Stimulated activated CD4-positive, alpha-beta T cell treated with anti-CD3 and anti-CD28 coated beads, Interleukin-2, amount 100 ng/mL, for 24 hours (primary cell): ENCODE results near the gene PARP12.

Experiments used
- DNase-seq, 2 donors: peaks; one replicate each; pipeline ENCODE4 v3.0.0-alpha.2; 2020

PARP12 gene

GRCh38 chr7:140034421-140034820, 28.3 kb downstream of the PARP12 start:
- DNase-seq, result no peak

- DNase-seq, result no peak
These were observed 28.9 kb downstream of the PARP12 start for GRCh38 chr7:140033779-140034363.

- DNase-seq, result no peak
These were observed 29.7 kb downstream of the PARP12 start for GRCh38 chr7:140033036-140033435.

- no peak for DNase-seq
These were observed 31.4 kb downstream of the PARP12 start for GRCh38 chr7:140031364-140031763.

- no peak for DNase-seq
These were observed 33.7 kb downstream of the PARP12 start for GRCh38 chr7:140029072-140029471.

GRCh38 chr7:140028311-140028710, 34.4 kb downstream of the PARP12 start:
- no peak for DNase-seq

GRCh38 chr7:140027858-140028257, 34.9 kb downstream of the PARP12 start:
- DNase-seq, result no peak

- DNase-seq, result no peak
These were observed 35.8 kb downstream of the PARP12 start for GRCh38 chr7:140026935-140027334.

- no peak for DNase-seq
These were observed 36.8 kb downstream of the PARP12 start for GRCh38 chr7:140025814-140026433.

- DNase-seq, result no peak
These were observed 37.5 kb downstream of the PARP12 start for GRCh38 chr7:140025241-140025640.

GRCh38 chr7:140024585-140024984, 38.2 kb downstream of the PARP12 start:
- DNase-seq, result no peak

- DNase-seq, result no peak
These were observed 39.0 kb downstream of the PARP12 start for GRCh38 chr7:140023728-140024127.

- no peak for DNase-seq
These were observed 40.1 kb downstream of the PARP12 start for GRCh38 chr7:140022582-140023211.

GRCh38 chr7:140021603-140022002, 41.1 kb downstream of the PARP12 start:
- no peak for DNase-seq

GRCh38 chr7:140019606-140020005, 43.1 kb downstream of the PARP12 start:
- DNase-seq, result no peak

GRCh38 chr7:140019172-140019571, 43.6 kb downstream of the PARP12 start:
- no peak for DNase-seq

GRCh38 chr7:140018125-140019043, 44.4 kb downstream of the PARP12 start:
- no peak for DNase-seq

- DNase-seq, result no peak
These were observed 45.2 kb downstream of the PARP12 start for GRCh38 chr7:140017543-140017942.

- no peak for DNase-seq
These were observed 45.7 kb downstream of the PARP12 start for GRCh38 chr7:140017034-140017433.

GRCh38 chr7:140016540-140016939, 46.2 kb downstream of the PARP12 start:
- DNase-seq, result no peak

- no peak for DNase-seq
These were observed 47.2 kb downstream of the PARP12 start for GRCh38 chr7:140015471-140015970.

GRCh38 chr7:140014123-140014522, 48.6 kb downstream of the PARP12 start:
- no peak for DNase-seq

- no peak for DNase-seq
These were observed 49.1 kb downstream of the PARP12 start for GRCh38 chr7:140013676-140014075.
